H1 (cell line): ENCODE data around the gene DLGAP5. TPM values are rescaled to one million over a fixed set of nuclear protein-coding genes. Genes with fewer than 3 reads are reported as not detected.

ENCODE experiments used
- CTCF ChIA-PET: fragments of 300-600 bp; sonication (Branson Sonifier 250); formaldehyde crosslinking; loops from one replicate; lab custom pipeline; 2021; ENCODE audit not compliant: partially characterized antibody; lab: Charles Lee
- POLR2A ChIA-PET: fragments of 300-600 bp; sonication (Branson Sonifier 250); formaldehyde crosslinking; loops from one replicate; lab custom pipeline; 2021; ENCODE audit warnings: inconsistent platforms; ENCODE audit not compliant: partially characterized antibody; lab: Charles Lee
- DNase-seq, 2 experiments: peaks; one replicate each; pipeline versions ENCODE4 v3.0.0 to v3.0.0-alpha.2; 2010 to 2022; ENCODE audit warnings: low spot score in 2 of 2, low read depth in 1 of 2, mixed read lengths in 1 of 2
- FAIRE-seq: peaks from 2 replicates; lab custom pipeline; 2011; peaks lifted over from hg19 to GRCh38; lab: Jason Lieb, UNC
- H2AFZ ChIP-seq: 2 replicates; pipeline ENCODE4 v1.8.1; 2012; ENCODE audit warnings: low read length, inconsistent platforms
- H2AK5ac ChIP-seq: 2 replicates; pipeline ENCODE4 v1.6.1; 2013; ENCODE audit warnings: low read depth, low read length
- H2BK120ac ChIP-seq: replicated peaks from 2 replicates; pipeline ENCODE3; 2013; ENCODE audit warnings: low read depth, low read length, inconsistent platforms
- H2BK12ac ChIP-seq: 2 replicates; pipeline ENCODE4 v1.6.1; 2013; ENCODE audit warnings: low read depth, low read length
- H2BK15ac ChIP-seq: 2 replicates; pipeline ENCODE4 v1.6.1; 2013; ENCODE audit warnings: low read length
- H2BK20ac ChIP-seq: 2 replicates; pipeline ENCODE4 v1.6.1; 2013; ENCODE audit warnings: low read length
- H2BK5ac ChIP-seq: 2 replicates; pipeline ENCODE4 v1.6.1; 2013; ENCODE audit warnings: low read depth, low read length
- H3K14ac ChIP-seq: 2 replicates; pipeline ENCODE4 v1.6.1; 2013; ENCODE audit warnings: inconsistent platforms; ENCODE audit not compliant: insufficient read length
- H3K18ac ChIP-seq: 2 replicates; pipeline ENCODE4 v1.6.1; 2013; ENCODE audit warnings: low read length; ENCODE audit errors: extremely low read depth
- H3K23ac ChIP-seq: 2 replicates; pipeline ENCODE4 v1.6.1; 2013; ENCODE audit warnings: inconsistent platforms; ENCODE audit not compliant: insufficient read length
- H3K23me2 ChIP-seq: 2 replicates; pipeline ENCODE4 v1.6.1; 2013; ENCODE audit warnings: low read depth, low read length
- H3K27ac ChIP-seq: 2 replicates; pipeline ENCODE4 v1.6.1; 2011; ENCODE audit warnings: low read depth, low read length, inconsistent platforms
- H3K27me3 ChIP-seq, 4 experiments: replicated peaks in 1 of 4; 1 replicate in 1 of 4; 2 replicates in 3 of 4; pipeline versions ENCODE4 v1.6.1 to v1.8.1; 2011 to 2013; ENCODE audit warnings: low read length in 3 of 4, mild to moderate bottlenecking in 3 of 4, inconsistent platforms in 2 of 4, mixed read lengths in 2 of 4, moderate library complexity in 1 of 4; ENCODE audit not compliant: control insufficient read depth in 3 of 4, insufficient read depth in 3 of 4; ENCODE audit errors: extremely low read depth in 1 of 4
- H3K36me3 ChIP-seq, 4 experiments: 2 replicates each; pipeline versions ENCODE4 v1.6.1 to v1.8.1; 2011 to 2013; ENCODE audit warnings: mild to moderate bottlenecking in 4 of 4, low read length in 3 of 4, moderate library complexity in 2 of 4, control low read depth in 1 of 4, inconsistent platforms in 1 of 4; ENCODE audit not compliant: insufficient read depth in 4 of 4, control insufficient read depth in 2 of 4
- H3K4ac ChIP-seq: replicated peaks from 2 replicates; pipeline ENCODE3; 2013; ENCODE audit warnings: low read length, low read depth, mixed read lengths, inconsistent platforms; ENCODE audit not compliant: insufficient read length
- H3K4me1 ChIP-seq, 4 experiments: replicated peaks in 1 of 4; 1 replicate in 1 of 4; 2 replicates in 3 of 4; pipeline versions ENCODE4 v1.6.1 to v1.8.1; 2011 to 2013; ENCODE audit warnings: low read length in 3 of 4, inconsistent platforms in 2 of 4, mixed read lengths in 1 of 4; ENCODE audit not compliant: insufficient read depth in 4 of 4, control insufficient read depth in 3 of 4
- H3K4me2 ChIP-seq, 2 experiments: 2 replicates each; pipeline versions ENCODE4 v1.6.1 to v1.8.1; 2011 to 2013; ENCODE audit warnings: low read depth in 2 of 2, low read length in 2 of 2, control low read depth in 1 of 2, inconsistent platforms in 1 of 2, mild to moderate bottlenecking in 1 of 2; ENCODE audit not compliant: insufficient read depth in 1 of 2
- H3K4me3 ChIP-seq, 4 experiments: fragments of 200-600, 300-600 bp in 1 of 4; sonication (generic), shearing (Covaris generic), sonication (Bioruptor Twin) in 1 of 4; 2 replicates each; pipeline versions ENCODE4 v1.5.1 to v1.8.1; 2011 to 2016; ENCODE audit warnings: low read length in 4 of 4, low read depth in 3 of 4, control low read depth in 2 of 4, inconsistent platforms in 2 of 4, mild to moderate bottlenecking in 2 of 4, mixed read lengths in 1 of 4, moderate library complexity in 1 of 4; ENCODE audit not compliant: insufficient read depth in 2 of 4; ENCODE audit errors: extremely low read depth in 1 of 4
- H3K56ac ChIP-seq: replicated peaks from 2 replicates; pipeline ENCODE3; 2013; ENCODE audit warnings: low read depth, mild to moderate bottlenecking, mixed read lengths, low read length, inconsistent platforms; ENCODE audit not compliant: insufficient read length
- H3K79me1 ChIP-seq: 2 replicates; pipeline ENCODE4 v1.6.1; 2013; ENCODE audit warnings: low read depth, low read length, control low read depth
- H3K79me2 ChIP-seq, 2 experiments: 2 replicates each; pipeline versions ENCODE4 v1.6.1 to v1.8.1; 2012 to 2013; ENCODE audit warnings: low read length in 2 of 2, mild to moderate bottlenecking in 2 of 2, inconsistent platforms in 1 of 2; ENCODE audit not compliant: insufficient read depth in 2 of 2, control insufficient read depth in 1 of 2
- H3K9ac ChIP-seq, 4 experiments: replicated peaks in 1 of 4; 1 replicate in 1 of 4; 2 replicates in 3 of 4; pipeline versions ENCODE4 v1.6.1 to v1.8.1; 2011 to 2013; ENCODE audit warnings: low read depth in 3 of 4, low read length in 3 of 4, control low read depth in 2 of 4, mild to moderate bottlenecking in 2 of 4, moderate library complexity in 2 of 4, inconsistent platforms in 1 of 4; ENCODE audit errors: extremely low read depth in 1 of 4
- H3K9me3 ChIP-seq, 2 experiments: 2 replicates each; pipeline versions ENCODE4 v1.6.1 to v1.8.1; 2012 to 2013; ENCODE audit warnings: mild to moderate bottlenecking in 2 of 2, moderate library complexity in 2 of 2, control low read depth in 1 of 2, inconsistent platforms in 1 of 2, low read depth in 1 of 2, low read length in 1 of 2, mixed read lengths in 1 of 2; ENCODE audit not compliant: insufficient read depth in 2 of 2
- H4K20me1 ChIP-seq, 2 experiments: replicated peaks in 1 of 2; 2 replicates each; pipeline versions ENCODE3 to v1.8.1; 2011 to 2013; ENCODE audit warnings: inconsistent platforms in 2 of 2, low read length in 2 of 2, mild to moderate bottlenecking in 1 of 2; ENCODE audit not compliant: insufficient read depth in 2 of 2, control insufficient read depth in 1 of 2
- H4K5ac ChIP-seq: 2 replicates; pipeline ENCODE4 v1.6.1; 2013; ENCODE audit warnings: low read length, low read depth, mixed read lengths, inconsistent platforms; ENCODE audit not compliant: insufficient read length
- H4K8ac ChIP-seq: 2 replicates; pipeline ENCODE4 v1.8.0; 2013; ENCODE audit warnings: mild to moderate bottlenecking, moderate library complexity, low read length, inconsistent platforms; ENCODE audit not compliant: insufficient read depth; ENCODE audit errors: extremely low read depth
- H4K91ac ChIP-seq: replicated peaks from 2 replicates; pipeline ENCODE3; 2013; ENCODE audit warnings: low read length, mixed read lengths, inconsistent platforms; ENCODE audit not compliant: insufficient read length
- WGBS, 2 experiments: shearing (Covaris generic) in 1 of 2; methylation state at CpG; one replicate each; pipeline versions ENCODE4 v1.1.6 to v1.1.7; 2013 to 2015; ENCODE audit warnings: low lambda C conversion rate in 2 of 2, mixed read lengths in 2 of 2, inconsistent platforms in 1 of 2, low coverage in 1 of 2, missing lambda C conversion rate in 1 of 2; ENCODE audit not compliant: insufficient replicate concordance in 2 of 2, insufficient coverage in 1 of 2, insufficient read length in 1 of 2; ENCODE audit errors: extremely low coverage in 1 of 2, missing lambda C conversion rate in 1 of 2; 5-methylcytosine and 5-hydroxymethylcytosine counted together
- polyA plus RNA-seq, 7 experiments: library from polyadenylated mRNA; depleted of rRNA in 3 of 7; stranded (reverse) in 5 of 7; unstranded in 2 of 7; fragments of >200 nt in 5 of 7; fragments of 200-250 nt in 2 of 7; gene quantifications; 1 replicate in 5 of 7; 2 replicates in 1 of 7; 4 replicates in 1 of 7; pipeline versions ENCODE4 v1.2.1 to v1.2.3, GENCODE V29; 2011 to 2013; ENCODE audit warnings: missing spikeins in 2 of 7, mixed read lengths in 2 of 7
- total RNA-seq: library from RNA; stranded (reverse); fragmentation: NEBNext Ultra II Directional; extraction: Animal tissue kit (Norgen Biotek cat#: 25700); gene quantifications from 2 replicates; pipeline ENCODE4 v1.2.1, GENCODE V29; 2021

Gene DLGAP5
- total and polyA plus RNA-seq, 2 of the 8 experiments (the other 6 are each of a cell fraction or from before 2014, with no cell fraction given): 16.9 to 155 TPM

- Histone ChIP-seq H4K91ac (no peak overlapping the region), H3K79me1 (no peaks in the 10 kb centered on the region), H4K5ac (no peak overlapping the region), H3K9ac (no peak overlapping the region), H3K79me2 (no peaks in the 10 kb centered on the region), H3K27me3 (no peaks in the 10 kb centered on the region), H3K4me3 (no peak overlapping the region), H4K20me1 (no peaks in the 10 kb centered on the region), H2AFZ (no peak overlapping the region), H3K23me2 (no peaks in the 10 kb centered on the region), H2BK120ac (no peak overlapping the region), H3K14ac (no peak overlapping the region), H3K18ac (no peak overlapping the region), H3K27ac (no peak overlapping the region), H3K4me2 (no peak overlapping the region), H3K4me1 (peaks cover 0 to 8% (median 1%) of the 10 kb centered on the region in 4 experiments; a peak in 2 of 7 replicates), H3K36me3 (no peaks in the 10 kb centered on the region), H2BK12ac (no peak overlapping the region), H3K56ac (no peak overlapping the region), H2BK20ac (no peak overlapping the region), H2AK5ac (no peak overlapping the region), H3K9me3 (no peaks in the 10 kb centered on the region), H2BK5ac (no peak overlapping the region), H3K4ac (no peak overlapping the region), H3K23ac (no peak overlapping the region), H2BK15ac (0 out of 2 replicates have a peak overlapping the region, but pooled peaks have one; percentile 1), H4K8ac (no peak overlapping the region)
- WGBS, 2 experiments: 100% methylated on average over 2 of the region's 2 CpGs; no CpG with 5 or more reads in 1 of the 2 experiments
- FAIRE-seq: no peak
- CTCF ChIA-PET: no interaction called here
- POLR2A ChIA-PET: interaction anchor here (1.6 kb wide), 1 partner anchor 8 kb away, joined by 3 read pairs; the partner anchor contains the start of gene DLGAP5
- DNase-seq: no peak
Observed at GRCh38 chr14:55198749-55199148, 7.4 kb upstream of the DLGAP5 start.
